Smooth muscle cell of the brain vasculature (primary cell): ENCODE measurements around the gene SLC9A5.

Experiments used
- DNase-seq: peaks from one replicate; pipeline ENCODE4 v3.0.0-alpha.2; 2012; ENCODE audit warnings: low read depth, low spot score

SLC9A5 gene

GRCh38 chr16:67310561-67310960, 61.8 kb downstream of the SLC9A5 start:
- no peak for DNase-seq

- DNase-seq, result peak; percentile 85
These were observed 63.1 kb downstream of the SLC9A5 start for GRCh38 chr16:67311607-67312488.

GRCh38 chr16:67312719-67313118, 63.9 kb downstream of the SLC9A5 start:
- no peak for DNase-seq

- no peak for DNase-seq
These were observed 69.1 kb downstream of the SLC9A5 start for GRCh38 chr16:67317853-67318252.
